GM18873 (cell line): ENCODE measurements around the gene PCTP.

Source experiments
- ATAC-seq: cut with Tn5 transposase; IDR thresholded peaks from one replicate; pipeline ENCODE4 v1.9.1; 2021; ENCODE audit warnings: mild to moderate bottlenecking, moderate library complexity, moderate number of reproducible peaks; ENCODE audit not compliant: unreplicated experiment, low FRiP score

The PCTP gene

GRCh38 chr17:55726440-55726839, 24.4 kb upstream of the PCTP start:
- ATAC-seq, result no peak

DNA sequence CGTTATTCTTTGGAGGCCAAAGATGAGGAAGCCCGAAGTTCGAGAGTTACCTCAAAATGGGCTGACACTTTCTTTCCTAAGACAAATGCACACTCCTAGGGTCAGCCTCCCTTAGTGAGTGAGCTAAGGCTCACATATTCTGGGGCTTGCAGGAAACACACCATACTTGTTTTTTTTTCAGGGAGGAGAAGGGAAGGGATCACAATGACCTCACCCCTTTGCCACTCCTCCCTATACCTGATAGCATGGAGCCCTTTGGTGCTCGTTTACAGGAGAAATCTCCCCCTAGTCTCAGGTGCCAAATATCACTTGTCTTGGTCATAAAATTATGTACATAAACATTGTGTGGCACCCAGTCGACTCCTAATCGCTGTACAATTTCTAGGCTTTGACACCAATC, 23.6 kb upstream of the PCTP start:
- ATAC-seq, result no peak

- no peak for ATAC-seq
These were observed 22.9 kb upstream of the PCTP start for GRCh38 chr17:55727920-55728319.

GRCh38 chr17:55728361-55728760, 22.5 kb upstream of the PCTP start:
- ATAC-seq, result no peak

GRCh38 chr17:55728833-55729232, 22.0 kb upstream of the PCTP start:
- ATAC-seq, result no peak

DNA sequence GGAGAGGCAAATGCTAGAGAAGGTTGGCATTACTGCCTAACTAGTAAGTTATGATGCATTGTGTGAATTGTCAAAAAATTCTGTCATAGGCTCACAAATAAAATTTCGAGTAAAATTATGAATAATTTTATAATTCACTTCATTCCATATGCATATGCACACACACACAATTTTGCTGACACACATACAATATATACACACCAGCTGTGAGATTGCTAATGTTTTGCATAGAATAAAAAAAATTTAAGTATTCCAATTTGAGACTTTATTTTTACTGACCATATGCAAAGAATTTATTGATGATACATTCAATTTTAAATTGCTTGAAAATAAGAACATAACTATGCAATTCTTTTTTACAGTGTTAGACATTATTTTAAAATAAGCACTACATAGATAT, 21.4 kb upstream of the PCTP start:
- no peak for ATAC-seq

- ATAC-seq, result no peak
These were observed 20.5 kb upstream of the PCTP start for GRCh38 chr17:55730380-55730779.

GRCh38 chr17:55730808-55731207, 20.0 kb upstream of the PCTP start:
- ATAC-seq, result no peak

DNA sequence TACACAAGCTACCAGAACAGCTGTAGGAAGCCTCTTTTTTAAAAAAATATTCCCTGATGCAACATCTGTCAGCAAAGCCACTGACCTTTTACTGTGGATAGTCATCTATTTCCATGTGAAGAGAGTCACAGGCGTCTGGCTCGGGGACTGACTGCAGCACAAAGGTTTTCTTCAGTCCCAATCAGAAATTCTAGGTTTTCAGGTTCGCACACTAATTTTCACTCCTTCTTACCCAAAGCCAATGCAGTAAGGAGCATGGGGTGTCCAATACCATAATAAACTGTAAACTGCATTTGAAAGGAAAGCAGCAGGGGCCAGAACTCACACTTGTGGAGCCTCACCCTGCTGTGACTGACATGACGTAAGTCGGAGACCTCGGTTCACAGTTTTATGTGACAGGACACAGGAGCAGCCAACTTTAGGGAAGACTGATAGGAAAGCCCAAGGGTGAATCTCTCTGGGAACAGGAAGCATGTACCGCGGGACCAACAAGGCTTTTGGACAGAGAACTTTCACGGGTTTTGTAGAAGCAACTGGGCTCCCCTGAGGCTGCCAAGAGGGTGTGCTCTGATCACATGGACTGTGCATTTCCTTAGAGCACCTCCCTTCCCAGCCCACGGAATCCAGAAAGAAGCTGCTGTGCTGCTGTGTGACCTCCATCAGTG, 19.1 kb upstream of the PCTP start:
- no peak for ATAC-seq

DNA sequence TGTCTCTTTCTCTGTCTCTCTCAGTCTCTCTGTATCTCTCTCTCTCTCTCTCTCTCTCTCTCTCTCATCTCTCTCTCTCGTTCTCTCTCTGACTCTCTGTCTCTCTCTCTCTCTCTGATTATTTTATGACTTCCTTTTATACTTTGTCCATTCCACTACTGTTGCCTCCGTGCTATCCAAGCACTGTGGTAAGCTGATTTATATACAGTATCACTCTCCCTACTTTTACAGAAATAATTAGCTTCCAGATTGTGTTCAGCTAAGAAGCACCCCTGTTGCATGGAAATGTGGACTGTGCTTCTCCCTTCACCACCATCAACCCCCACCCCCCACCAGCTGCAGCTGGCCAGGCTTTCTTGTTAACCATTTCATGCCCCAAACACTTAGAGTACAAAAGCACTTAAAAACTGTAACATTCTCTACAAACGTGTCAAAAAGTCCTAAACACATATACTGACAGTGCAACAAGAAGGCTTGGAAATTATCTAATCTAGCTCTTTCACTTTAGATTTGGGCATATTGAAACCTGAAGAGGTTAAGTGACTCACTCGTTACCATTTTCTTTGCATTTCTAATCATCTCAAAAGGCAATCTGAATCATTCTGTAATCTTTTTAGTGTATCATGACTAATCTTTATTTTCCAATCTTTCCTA, 16.6 kb upstream of the PCTP start:
- no peak for ATAC-seq

- no peak for ATAC-seq
These were observed 15.0 kb upstream of the PCTP start for GRCh38 chr17:55735731-55736405.

DNA sequence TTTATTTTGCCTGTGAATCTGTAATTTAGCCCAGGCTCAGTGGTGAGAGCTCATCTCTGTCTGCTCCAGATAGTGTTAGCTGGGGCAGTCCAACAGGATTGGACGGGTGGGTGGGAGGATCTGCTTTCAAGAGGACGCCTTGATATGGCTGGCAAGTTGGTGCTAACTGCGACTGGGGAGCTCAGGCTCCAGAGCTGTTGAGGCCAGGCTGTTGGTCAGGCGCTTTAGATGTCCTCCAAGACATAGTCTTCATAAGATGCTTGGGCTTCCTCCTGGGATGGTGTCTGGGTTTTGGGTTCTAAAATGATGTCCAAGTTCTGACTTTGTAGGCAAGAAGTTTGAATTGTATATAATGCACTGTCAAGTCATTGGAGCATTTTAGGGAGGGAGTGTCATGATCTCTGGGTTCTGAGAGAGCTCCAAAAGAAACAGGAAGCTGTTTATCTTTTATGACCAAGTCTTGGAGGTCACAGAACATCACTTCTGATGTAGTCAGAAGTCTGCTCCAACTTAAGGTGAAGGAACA, 12.8 kb upstream of the PCTP start:
- ATAC-seq, result no peak

- no peak for ATAC-seq
These were observed 10.1 kb upstream of the PCTP start for GRCh38 chr17:55740511-55741355.

DNA sequence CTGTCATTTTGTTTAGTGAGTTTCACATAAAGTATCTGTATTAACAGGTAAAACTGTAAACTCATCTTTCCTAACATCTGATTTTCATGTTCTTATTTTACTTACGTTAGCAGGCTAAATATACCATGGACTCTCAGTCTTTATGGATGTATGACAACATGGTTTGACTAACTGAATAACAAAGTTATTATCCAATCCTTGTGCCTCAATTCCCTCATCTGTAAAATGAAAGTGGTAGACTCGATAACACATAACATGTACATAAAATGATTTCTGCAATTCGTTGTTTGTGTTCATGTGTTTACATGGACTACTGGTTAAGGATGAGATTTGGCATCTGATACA, 9.5 kb upstream of the PCTP start:
- no peak for ATAC-seq

GRCh38 chr17:55742272-55743102, 8.4 kb upstream of the PCTP start:
- peak; percentile 63 for ATAC-seq

GRCh38 chr17:55743103-55743679, 7.7 kb upstream of the PCTP start:
- no peak for ATAC-seq

DNA sequence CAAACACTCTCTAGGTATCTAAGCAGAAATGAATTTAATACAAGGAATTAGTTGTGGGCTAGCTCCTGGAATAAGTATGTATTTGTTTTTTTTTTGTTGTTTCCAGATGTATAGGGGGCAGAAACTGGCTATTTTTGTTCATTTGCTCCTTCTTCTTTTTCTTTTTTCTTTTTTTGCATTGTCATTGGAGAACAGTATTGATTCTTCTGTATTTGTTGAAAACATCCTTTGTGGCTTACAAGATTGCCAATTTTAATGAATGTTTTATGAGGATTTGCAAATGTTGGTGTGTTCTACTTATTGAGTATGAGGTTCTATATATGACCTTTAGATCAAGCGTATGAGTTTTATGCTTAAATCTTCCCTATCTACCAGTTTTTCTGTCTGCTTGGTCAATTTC, 5.6 kb upstream of the PCTP start:
- ATAC-seq, result no peak

DNA sequence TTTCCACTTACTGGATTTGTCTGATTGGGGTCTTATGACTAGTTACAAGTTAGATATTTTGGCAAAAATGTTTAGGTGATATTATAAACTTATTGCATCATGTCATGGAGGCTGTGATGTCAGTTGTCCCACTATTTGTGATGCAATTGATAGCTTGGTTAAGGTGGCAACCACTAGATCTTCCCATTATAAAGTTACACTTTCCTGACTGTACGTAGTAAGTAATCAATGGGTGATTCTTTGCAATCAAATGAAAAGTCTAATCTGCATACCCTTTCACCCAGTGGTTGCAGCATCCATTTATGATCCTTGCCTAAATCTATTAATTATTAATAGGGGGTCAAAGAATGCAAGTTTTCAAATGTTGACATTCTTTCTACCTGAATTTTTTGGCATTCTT, 4.4 kb upstream of the PCTP start:
- ATAC-seq, result no peak

GRCh38 chr17:55747209-55747608, 3.6 kb upstream of the PCTP start:
- ATAC-seq, result no peak

DNA sequence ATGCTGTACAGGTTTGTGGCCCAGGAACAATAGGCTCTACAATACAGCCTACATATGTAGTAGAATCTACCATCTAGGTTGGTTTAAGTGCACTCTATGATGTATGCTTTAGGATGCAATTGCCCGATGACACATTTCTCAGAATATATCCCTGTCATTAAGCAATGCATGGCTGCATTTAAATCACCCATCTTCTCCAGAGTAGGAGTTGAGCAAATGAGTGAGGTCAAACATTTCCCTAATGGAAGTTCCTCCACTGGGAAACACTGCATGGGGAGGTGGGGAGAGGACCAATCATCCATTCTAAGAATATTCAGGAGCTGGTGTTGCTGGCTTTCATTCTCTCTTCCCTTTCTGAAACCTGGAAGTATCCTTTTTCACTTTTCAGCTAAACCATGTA, 2.0 kb upstream of the PCTP start:
- ATAC-seq, result no peak
